ENCODE results near the gene DAAM2. TPM values are rescaled to one million over a fixed set of nuclear protein-coding genes. Genes with fewer than 3 reads are reported as not detected.

The DAAM2 gene
- total RNA-seq, 2 experiments from 2014 or later: 0.09 to 1.1 TPM

GRCh38 chr6:39880594-39880993, 88.4 kb downstream of the DAAM2 start:
- intact Hi-C loops (cut with micrococcal nuclease; ENCODE audit: unreplicated experiment): no loop called here
- Histone ChIP-seq H3K9me3 (ENCODE audit: low read length) (no peaks in the 10 kb centered on the region), H3K36me3 (ENCODE audit: insufficient read depth, low read length) (no peaks in the 10 kb centered on the region), H3K79me2 (ENCODE audit: insufficient read depth, low read depth, low read length) (no peaks in the 10 kb centered on the region), H3K27ac (ENCODE audit: low read depth, low read length, poor library complexity, severe bottlenecking) (no peak overlapping the region), H3K4me2 (ENCODE audit: low read length) (no peak overlapping the region), H3K4me3 (ENCODE audit: low read depth, low read length, poor library complexity, severe bottlenecking) (no peak overlapping the region), H4K20me1 (ENCODE audit: insufficient read depth, low read length) (no peaks in the 10 kb centered on the region), H2AFZ (ENCODE audit: low read length) (no peak overlapping the region), H3K9me2 (ENCODE audit: insufficient read depth, low read length) (no peaks in the 10 kb centered on the region), H3K4me1 (ENCODE audit: insufficient read depth, low read length, poor library complexity, severe bottlenecking) (no peaks in the 10 kb centered on the region)
- TF ChIP-seq CTCF (conservative IDR thresholded peaks at IDR 0.05; ENCODE audit: low read length): no peak
- no peak for TF ChIP-seq EZH2phosphoT487 (IDR thresholded peaks at IDR 0.05; ENCODE audit: borderline replicate concordance, low read depth, low read length)
- POLR2A ChIA-PET: interaction anchor here (1.1 kb wide), 1 partner anchor 25 kb away, joined by 3 read pairs; no protein-coding TSS in a partner anchor
- CTCF ChIA-PET (ENCODE audit: unreplicated experiment): no interaction called here
- no peak for DNase-seq (ENCODE audit: low spot score)
- BruUV-seq (replicated peaks): no TSS peak

- H3K27ac ChIP-seq (ENCODE audit: low read depth, low read length, poor library complexity, severe bottlenecking): no peak overlapping the region
- no peaks in the 10 kb centered on the region for H4K20me1 ChIP-seq (ENCODE audit: insufficient read depth, low read length)
- H3K79me2 ChIP-seq (ENCODE audit: insufficient read depth, low read depth, low read length): no peaks in the 10 kb centered on the region
- H3K36me3 ChIP-seq (ENCODE audit: insufficient read depth, low read length): no peaks in the 10 kb centered on the region
- H3K4me3 ChIP-seq (ENCODE audit: low read depth, low read length, poor library complexity, severe bottlenecking): no peak overlapping the region
- CTCF ChIA-PET (ENCODE audit: unreplicated experiment): no interaction called here
- DNase-seq (ENCODE audit: low spot score): no peak
- intact Hi-C loops (cut with micrococcal nuclease; ENCODE audit: unreplicated experiment): no loop called here
- H2AFZ ChIP-seq (ENCODE audit: low read length): no peak overlapping the region
- H3K4me1 ChIP-seq (ENCODE audit: insufficient read depth, low read length, poor library complexity, severe bottlenecking): no peaks in the 10 kb centered on the region
- H3K4me2 ChIP-seq (ENCODE audit: low read length): no peak overlapping the region
- H3K9me3 ChIP-seq (ENCODE audit: low read length): no peaks in the 10 kb centered on the region
- POLR2A ChIA-PET: interaction anchor here (0.6 kb wide), 1 partner anchor 491 kb away, joined by 4 read pairs; no protein-coding TSS in a partner anchor
- no peaks in the 10 kb centered on the region for H3K9me2 ChIP-seq (ENCODE audit: insufficient read depth, low read length)
- no peak for TF ChIP-seq CTCF (conservative IDR thresholded peaks at IDR 0.05; ENCODE audit: low read length)
- TF ChIP-seq EZH2phosphoT487 (IDR thresholded peaks at IDR 0.05; ENCODE audit: borderline replicate concordance, low read depth, low read length): no peak
- BruUV-seq (replicated peaks): no TSS peak
These were observed 89.8 kb downstream of the DAAM2 start for GRCh38 chr6:39881851-39882530.

- no peaks in the 10 kb centered on the region for H3K4me1 ChIP-seq (ENCODE audit: insufficient read depth, low read length, poor library complexity, severe bottlenecking)
- no peaks in the 10 kb centered on the region for H4K20me1 ChIP-seq (ENCODE audit: insufficient read depth, low read length)
- intact Hi-C loops (cut with micrococcal nuclease; ENCODE audit: unreplicated experiment): no loop called here
- no peak overlapping the region for H3K27ac ChIP-seq (ENCODE audit: low read depth, low read length, poor library complexity, severe bottlenecking)
- BruUV-seq (replicated peaks): no TSS peak
- H3K4me2 ChIP-seq (ENCODE audit: low read length): no peak overlapping the region
- no peak overlapping the region for H2AFZ ChIP-seq (ENCODE audit: low read length)
- ChIA-PET POLR2A (no interaction called here), CTCF (ENCODE audit: unreplicated experiment) (interaction anchor here (0.6 kb wide), 2 partner anchors 83 to 91 kb away, joined by 3 to 6 read pairs; no protein-coding TSS in a partner anchor)
- no peaks in the 10 kb centered on the region for H3K79me2 ChIP-seq (ENCODE audit: insufficient read depth, low read depth, low read length)
- TF ChIP-seq CTCF (conservative IDR thresholded peaks at IDR 0.05; ENCODE audit: low read length) (no peak), EZH2phosphoT487 (IDR thresholded peaks at IDR 0.05; ENCODE audit: borderline replicate concordance, low read depth, low read length) (no peak)
- H3K36me3 ChIP-seq (ENCODE audit: insufficient read depth, low read length): no peaks in the 10 kb centered on the region
- DNase-seq (ENCODE audit: low spot score): no peak
- H3K9me3 ChIP-seq (ENCODE audit: low read length): no peaks in the 10 kb centered on the region
- H3K9me2 ChIP-seq (ENCODE audit: insufficient read depth, low read length): no peaks in the 10 kb centered on the region
- no peak overlapping the region for H3K4me3 ChIP-seq (ENCODE audit: low read depth, low read length, poor library complexity, severe bottlenecking)
These were observed 90.3 kb downstream of the DAAM2 start for GRCh38 chr6:39882531-39882899.

Data from OCI-LY7 (cell line).